GM23338 (cell line): ENCODE data around the gene PEX19. TPM values are rescaled to one million over a fixed set of nuclear protein-coding genes. Genes with fewer than 3 reads are reported as not detected.

Experiments
- ATAC-seq: fragments of 200-7000 bp; cut with Tn5 transposase; 3 replicates; pipeline ENCODE4 v1.9.1; 2020
- DNase-seq: peaks from one replicate; pipeline ENCODE4 v3.0.0-alpha.2; 2015; ENCODE audit warnings: low spot score
- H2AFZ ChIP-seq: fragments of 200-600 bp; sonication (generic); 2 replicates; pipeline ENCODE4 v1.8.0; 2016; ENCODE audit warnings: antibody characterized with exemption, mild to moderate bottlenecking, moderate library complexity
- H3F3A ChIP-seq: fragments of 200-600 bp; sonication (generic); replicated peaks from 2 replicates; pipeline ENCODE4 v1.8.0; 2017; ENCODE audit warnings: antibody characterized with exemption, mixed run types, low read depth
- H3K27ac ChIP-seq: fragments of 200-600 bp; sonication (generic); 2 replicates; pipeline ENCODE4 v1.6.1; 2016; ENCODE audit warnings: low read depth
- H3K27me3 ChIP-seq: fragments of 200-600 bp; sonication (generic); 2 replicates; pipeline ENCODE4 v1.8.0; 2016; ENCODE audit warnings: mild to moderate bottlenecking, mixed run types, moderate library complexity; ENCODE audit not compliant: insufficient read depth
- H3K36me3 ChIP-seq: fragments of 200-600 bp; sonication (generic); 2 replicates; pipeline ENCODE4 v1.8.0; 2016; ENCODE audit warnings: mild to moderate bottlenecking; ENCODE audit not compliant: insufficient read depth
- H3K4me1 ChIP-seq: fragments of 200-600 bp; sonication (generic); 2 replicates; pipeline ENCODE4 v1.8.0; 2016; ENCODE audit warnings: mild to moderate bottlenecking, moderate library complexity; ENCODE audit not compliant: insufficient read depth
- H3K4me2 ChIP-seq: fragments of 200-600 bp; sonication (generic); 2 replicates; pipeline ENCODE4 v1.7.1; 2017; ENCODE audit warnings: mixed run types
- H3K4me3 ChIP-seq: fragments of 200-600 bp; sonication (generic); 2 replicates; pipeline ENCODE4 v1.6.1; 2016; ENCODE audit warnings: mixed run types
- H3K79me2 ChIP-seq: fragments of 200-600 bp; sonication (generic); replicated peaks from 2 replicates; pipeline ENCODE4 v1.8.0; 2017; ENCODE audit warnings: mild to moderate bottlenecking; ENCODE audit not compliant: insufficient read depth
- H3K9me2 ChIP-seq: fragments of 200-600 bp; sonication (generic); 2 replicates; pipeline ENCODE4 v1.8.0; 2017; ENCODE audit not compliant: insufficient read depth
- H4K20me1 ChIP-seq: fragments of 200-600 bp; sonication (generic); replicated peaks from 2 replicates; pipeline ENCODE4 v1.8.0; 2017; ENCODE audit warnings: mild to moderate bottlenecking; ENCODE audit not compliant: insufficient read depth
- H3K27ac Mint-ChIP-seq: 2 replicates; pipeline ENCODE4 v1.8.0; 2020; ENCODE audit warnings: inconsistent platforms, mild to moderate bottlenecking, moderate library complexity, mixed read lengths
- H3K27me3 Mint-ChIP-seq: 3 replicates; pipeline ENCODE4 v1.8.0; 2022; ENCODE audit warnings: low read depth, mild to moderate bottlenecking, moderate library complexity, mixed read lengths, inconsistent platforms; ENCODE audit not compliant: insufficient read depth, poor library complexity
- H3K36me3 Mint-ChIP-seq: 3 replicates; pipeline ENCODE4 v1.8.0; 2021; ENCODE audit warnings: low read depth, mild to moderate bottlenecking, inconsistent platforms, moderate library complexity, mixed read lengths
- H3K4me1 Mint-ChIP-seq: 3 replicates; pipeline ENCODE4 v1.8.0; 2020; ENCODE audit warnings: mild to moderate bottlenecking, inconsistent platforms, mixed read lengths
- H3K4me3 Mint-ChIP-seq: 3 replicates; pipeline ENCODE4 v1.8.0; 2021; ENCODE audit warnings: moderate library complexity, mild to moderate bottlenecking, inconsistent platforms, mixed read lengths
- H3K9me3 Mint-ChIP-seq: 3 replicates; pipeline ENCODE4 v1.8.0; 2020; ENCODE audit warnings: moderate library complexity, mild to moderate bottlenecking, inconsistent platforms, mixed read lengths
- CREB1 ChIP-seq: fragments of 250-450 bp; sonication (Bioruptor Pico); IDR thresholded peaks from 2 replicates; pipeline ENCODE4 v1.5.0; 2020; ENCODE audit warnings: low read depth, mild to moderate bottlenecking, moderate library complexity
- ETS1 ChIP-seq: IDR thresholded peaks from 2 replicates; pipeline ENCODE4 v1.6.1; 2016; ENCODE audit warnings: antibody characterized with exemption
- EZH2 ChIP-seq: fragments of 200-600 bp; sonication (generic); IDR thresholded peaks from one replicate; pipeline ENCODE4 v1.8.0; 2017; ENCODE audit warnings: antibody characterized with exemption, mild to moderate bottlenecking, low read depth; ENCODE audit not compliant: unreplicated experiment
- EZH2phosphoT487 ChIP-seq: fragments of 200-600 bp; sonication (generic); IDR thresholded peaks from one replicate; pipeline ENCODE4 v1.8.1; 2018; ENCODE audit warnings: antibody characterized with exemption; ENCODE audit not compliant: unreplicated experiment
- JUNB ChIP-seq: IDR thresholded peaks from one replicate; pipeline ENCODE4 v1.6.1; 2016; ENCODE audit warnings: antibody characterized with exemption; ENCODE audit not compliant: unreplicated experiment
- NANOG ChIP-seq: IDR thresholded peaks from 2 replicates; pipeline ENCODE4 v1.6.1; 2016; ENCODE audit warnings: antibody characterized with exemption, borderline replicate concordance
- POLR2AphosphoS5 ChIP-seq: IDR thresholded peaks from 2 replicates; pipeline ENCODE4 v1.6.1; 2016; ENCODE audit warnings: antibody characterized with exemption, low read depth
- STAT1 ChIP-seq: IDR thresholded peaks from one replicate; pipeline ENCODE4 v1.6.1; 2016; ENCODE audit warnings: antibody characterized with exemption; ENCODE audit not compliant: unreplicated experiment
- ZNF114 ChIP-seq: fragments of 250-450 bp; sonication (Bioruptor Pico); IDR thresholded peaks from 2 replicates; pipeline ENCODE4 v1.5.0; 2020; ENCODE audit warnings: mild to moderate bottlenecking, moderate library complexity
- ZNF331 ChIP-seq: fragments of 250-450 bp; sonication (Bioruptor Pico); IDR thresholded peaks from 2 replicates; pipeline ENCODE4 v1.5.0; 2020; ENCODE audit warnings: low read depth, mild to moderate bottlenecking, moderate library complexity
- ZNF462 ChIP-seq: fragments of 250-450 bp; sonication (Bioruptor Pico); IDR thresholded peaks from 2 replicates; pipeline ENCODE4 v1.5.0; 2020; ENCODE audit warnings: mild to moderate bottlenecking, moderate library complexity
- polyA plus RNA-seq: library from polyadenylated mRNA; unstranded; fragments of >200 nt; fragmentation: Nextera tagmentation; extraction: Ambion mirVana; gene quantifications from 2 replicates; pipeline ENCODE4 v1.2.1, GENCODE V29; 2016
- total RNA-seq: library from RNA; depleted of rRNA; stranded (reverse); fragments of >200 nt; shearing (Covaris generic); gene quantifications from 2 replicates; pipeline ENCODE4 v1.2.3, GENCODE V29; 2014
- TF ChIP-seq, protein P1 (sequence below): IDR thresholded peaks from one replicate; pipeline ENCODE4 v1.6.1; 2018; ENCODE audit warnings: antibody characterized with exemption; ENCODE audit not compliant: unreplicated experiment
- TF ChIP-seq, protein P2 (sequence below), 2 experiments: fragments of 200-600 bp in 1 of 2; sonication (generic) in 1 of 2; conservative IDR thresholded peaks; 2 replicates each; pipeline versions ENCODE4 v1.5.1 to v1.6.1; 2016 to 2017; ENCODE audit warnings: antibody characterized with exemption in 2 of 2, low read depth in 2 of 2, mild to moderate bottlenecking in 2 of 2, moderate library complexity in 1 of 2

The PEX19 gene
- total and polyA plus RNA-seq, 2 experiments from 2014 or later: 21.8 to 56.7 TPM

GRCh38 chr1:160328184-160328583 is 43.3 kb upstream of the PEX19 start:
- H3K27ac Mint-ChIP-seq: no peak overlapping the region
- Histone ChIP-seq H3K79me2 (peaks cover 7% of the 10 kb centered on the region; the same call in 1 of the 2 replicates), H3K27me3 (no peaks in the 10 kb centered on the region), H3K4me2 (no peak overlapping the region), H2AFZ (no peak overlapping the region), H3K4me3 (no peak overlapping the region), H3K4me1 (no peaks in the 10 kb centered on the region), H3K9me2 (no peaks in the 10 kb centered on the region), H3F3A (no peaks in the 10 kb centered on the region), H4K20me1 (peaks cover 24% of the 10 kb centered on the region), H3K36me3 (peaks cover 50% of the 10 kb centered on the region), H3K27ac (no peak overlapping the region)
- peaks cover 3% of the 10 kb centered on the region for H3K27me3 Mint-ChIP-seq
- no peaks in the 10 kb centered on the region for H3K9me3 Mint-ChIP-seq
- H3K36me3 Mint-ChIP-seq: peaks cover 60% of the 10 kb centered on the region
- TF ChIP-seq STAT1: no peak
- no peak for TF ChIP-seq ZNF331 (CRISPR knock-in tag)
- no peak for TF ChIP-seq ETS1
- TF ChIP-seq, protein P1, sequence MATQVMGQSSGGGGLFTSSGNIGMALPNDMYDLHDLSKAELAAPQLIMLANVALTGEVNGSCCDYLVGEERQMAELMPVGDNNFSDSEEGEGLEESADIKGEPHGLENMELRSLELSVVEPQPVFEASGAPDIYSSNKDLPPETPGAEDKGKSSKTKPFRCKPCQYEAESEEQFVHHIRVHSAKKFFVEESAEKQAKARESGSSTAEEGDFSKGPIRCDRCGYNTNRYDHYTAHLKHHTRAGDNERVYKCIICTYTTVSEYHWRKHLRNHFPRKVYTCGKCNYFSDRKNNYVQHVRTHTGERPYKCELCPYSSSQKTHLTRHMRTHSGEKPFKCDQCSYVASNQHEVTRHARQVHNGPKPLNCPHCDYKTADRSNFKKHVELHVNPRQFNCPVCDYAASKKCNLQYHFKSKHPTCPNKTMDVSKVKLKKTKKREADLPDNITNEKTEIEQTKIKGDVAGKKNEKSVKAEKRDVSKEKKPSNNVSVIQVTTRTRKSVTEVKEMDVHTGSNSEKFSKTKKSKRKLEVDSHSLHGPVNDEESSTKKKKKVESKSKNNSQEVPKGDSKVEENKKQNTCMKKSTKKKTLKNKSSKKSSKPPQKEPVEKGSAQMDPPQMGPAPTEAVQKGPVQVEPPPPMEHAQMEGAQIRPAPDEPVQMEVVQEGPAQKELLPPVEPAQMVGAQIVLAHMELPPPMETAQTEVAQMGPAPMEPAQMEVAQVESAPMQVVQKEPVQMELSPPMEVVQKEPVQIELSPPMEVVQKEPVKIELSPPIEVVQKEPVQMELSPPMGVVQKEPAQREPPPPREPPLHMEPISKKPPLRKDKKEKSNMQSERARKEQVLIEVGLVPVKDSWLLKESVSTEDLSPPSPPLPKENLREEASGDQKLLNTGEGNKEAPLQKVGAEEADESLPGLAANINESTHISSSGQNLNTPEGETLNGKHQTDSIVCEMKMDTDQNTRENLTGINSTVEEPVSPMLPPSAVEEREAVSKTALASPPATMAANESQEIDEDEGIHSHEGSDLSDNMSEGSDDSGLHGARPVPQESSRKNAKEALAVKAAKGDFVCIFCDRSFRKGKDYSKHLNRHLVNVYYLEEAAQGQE: no peak
- TF ChIP-seq, protein P2, sequence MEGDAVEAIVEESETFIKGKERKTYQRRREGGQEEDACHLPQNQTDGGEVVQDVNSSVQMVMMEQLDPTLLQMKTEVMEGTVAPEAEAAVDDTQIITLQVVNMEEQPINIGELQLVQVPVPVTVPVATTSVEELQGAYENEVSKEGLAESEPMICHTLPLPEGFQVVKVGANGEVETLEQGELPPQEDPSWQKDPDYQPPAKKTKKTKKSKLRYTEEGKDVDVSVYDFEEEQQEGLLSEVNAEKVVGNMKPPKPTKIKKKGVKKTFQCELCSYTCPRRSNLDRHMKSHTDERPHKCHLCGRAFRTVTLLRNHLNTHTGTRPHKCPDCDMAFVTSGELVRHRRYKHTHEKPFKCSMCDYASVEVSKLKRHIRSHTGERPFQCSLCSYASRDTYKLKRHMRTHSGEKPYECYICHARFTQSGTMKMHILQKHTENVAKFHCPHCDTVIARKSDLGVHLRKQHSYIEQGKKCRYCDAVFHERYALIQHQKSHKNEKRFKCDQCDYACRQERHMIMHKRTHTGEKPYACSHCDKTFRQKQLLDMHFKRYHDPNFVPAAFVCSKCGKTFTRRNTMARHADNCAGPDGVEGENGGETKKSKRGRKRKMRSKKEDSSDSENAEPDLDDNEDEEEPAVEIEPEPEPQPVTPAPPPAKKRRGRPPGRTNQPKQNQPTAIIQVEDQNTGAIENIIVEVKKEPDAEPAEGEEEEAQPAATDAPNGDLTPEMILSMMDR (conservative IDR thresholded peaks at IDR 0.05; ENCODE audit: low read depth in 2 of 2): no peak
- TF ChIP-seq ZNF114 (CRISPR knock-in tag): no peak
- TF ChIP-seq EZH2phosphoT487: no peak
- TF ChIP-seq CREB1: no peak
- TF ChIP-seq POLR2AphosphoS5: no peak
- TF ChIP-seq NANOG: no peak
- no peak for TF ChIP-seq JUNB
- TF ChIP-seq ZNF462 (CRISPR knock-in tag): no peak
- TF ChIP-seq EZH2: no peak
- H3K4me1 Mint-ChIP-seq: no peaks in the 10 kb centered on the region
- H3K4me3 Mint-ChIP-seq: no peak overlapping the region
- DNase-seq (no peak), ATAC-seq (no peak)
